Kidney capillary endothelial cell (primary cell): ENCODE results near the gene CACNA1E.

Source experiments
- DNase-seq: peaks from one replicate; pipeline ENCODE4 v3.0.0-alpha.2; 2018; ENCODE audit warnings: low spot score

Gene CACNA1E

GRCh38 chr1:181587870-181588438, 104.6 kb downstream of the CACNA1E start:
- DNase-seq: no peak

GRCh38 chr1:181588631-181589030, 105.3 kb downstream of the CACNA1E start:
- DNase-seq: no peak

DNA sequence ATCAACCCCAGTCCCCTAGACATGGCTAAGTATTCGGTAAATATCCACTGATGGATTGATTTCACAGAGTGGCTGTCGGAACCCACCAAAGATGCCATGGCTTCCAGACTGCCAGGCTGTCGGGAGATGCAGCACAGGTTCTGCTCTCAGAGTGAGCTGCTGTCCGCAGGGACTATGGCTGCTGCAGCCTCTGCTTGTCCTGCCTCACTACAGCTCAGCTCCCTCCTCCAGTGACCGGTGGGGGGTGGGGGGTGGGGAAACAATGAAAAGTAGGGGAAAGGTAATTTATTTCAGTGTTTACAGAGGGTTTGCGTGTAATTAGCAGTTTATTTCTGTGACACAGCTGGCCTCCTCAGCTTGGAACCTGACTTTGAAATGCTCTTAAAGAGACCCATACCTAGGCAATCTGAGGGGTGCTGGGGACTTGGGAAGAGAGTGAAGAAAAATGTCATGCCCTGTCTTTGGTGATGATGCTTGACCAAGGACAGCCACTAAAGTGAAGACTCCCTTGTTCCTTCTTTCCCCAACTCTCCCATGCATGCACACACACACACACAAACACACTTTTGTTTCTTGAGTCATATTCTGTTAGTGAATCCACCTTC, 109.0 kb downstream of the CACNA1E start:
- DNase-seq: no peak

- no peak for DNase-seq
Measured at GRCh38 chr1:181593042-181593441, 109.7 kb downstream of the CACNA1E start.

GRCh38 chr1:181594553-181594952, 111.2 kb downstream of the CACNA1E start:
- DNase-seq: no peak

- no peak for DNase-seq
Measured at GRCh38 chr1:181595234-181595633, 111.9 kb downstream of the CACNA1E start.

DNA sequence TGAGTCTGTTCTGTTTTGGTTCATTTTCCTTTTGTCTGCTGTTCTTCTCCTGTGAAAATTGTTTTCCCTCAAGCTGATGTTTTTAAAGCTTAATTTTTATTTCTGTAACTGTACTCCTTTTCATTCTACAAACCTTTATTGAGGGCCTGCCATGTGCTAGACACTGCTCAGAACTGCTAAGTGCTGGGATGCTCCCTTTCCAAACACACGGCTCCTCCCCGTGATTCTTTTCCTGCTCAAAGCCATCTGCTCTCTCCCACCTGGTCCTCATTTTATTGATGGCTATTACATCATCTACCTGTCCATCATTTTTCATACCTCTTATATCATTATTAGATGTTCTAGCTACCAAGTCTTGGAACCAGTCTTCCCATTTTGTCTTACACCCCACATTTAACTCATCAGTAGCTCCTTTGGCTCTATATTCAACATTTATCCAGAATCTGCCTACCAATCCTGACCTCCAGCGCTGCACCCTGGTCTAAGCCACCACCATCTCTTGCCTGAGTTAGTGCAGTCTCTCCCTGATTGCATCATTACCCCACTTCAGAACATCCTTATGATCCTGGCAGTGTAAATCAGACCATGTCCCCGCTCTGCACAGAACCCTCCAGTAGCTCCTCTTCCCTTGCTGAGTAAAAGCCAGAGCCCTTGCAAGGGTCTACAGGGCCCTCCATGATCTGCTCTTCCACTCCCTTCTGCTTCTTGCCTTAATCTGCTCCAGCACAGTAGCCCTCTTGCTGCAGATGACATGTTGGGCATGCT, 118.1 kb downstream of the CACNA1E start:
- no peak for DNase-seq

- no peak for DNase-seq
Measured at GRCh38 chr1:181603735-181604410, 120.6 kb downstream of the CACNA1E start.

DNA sequence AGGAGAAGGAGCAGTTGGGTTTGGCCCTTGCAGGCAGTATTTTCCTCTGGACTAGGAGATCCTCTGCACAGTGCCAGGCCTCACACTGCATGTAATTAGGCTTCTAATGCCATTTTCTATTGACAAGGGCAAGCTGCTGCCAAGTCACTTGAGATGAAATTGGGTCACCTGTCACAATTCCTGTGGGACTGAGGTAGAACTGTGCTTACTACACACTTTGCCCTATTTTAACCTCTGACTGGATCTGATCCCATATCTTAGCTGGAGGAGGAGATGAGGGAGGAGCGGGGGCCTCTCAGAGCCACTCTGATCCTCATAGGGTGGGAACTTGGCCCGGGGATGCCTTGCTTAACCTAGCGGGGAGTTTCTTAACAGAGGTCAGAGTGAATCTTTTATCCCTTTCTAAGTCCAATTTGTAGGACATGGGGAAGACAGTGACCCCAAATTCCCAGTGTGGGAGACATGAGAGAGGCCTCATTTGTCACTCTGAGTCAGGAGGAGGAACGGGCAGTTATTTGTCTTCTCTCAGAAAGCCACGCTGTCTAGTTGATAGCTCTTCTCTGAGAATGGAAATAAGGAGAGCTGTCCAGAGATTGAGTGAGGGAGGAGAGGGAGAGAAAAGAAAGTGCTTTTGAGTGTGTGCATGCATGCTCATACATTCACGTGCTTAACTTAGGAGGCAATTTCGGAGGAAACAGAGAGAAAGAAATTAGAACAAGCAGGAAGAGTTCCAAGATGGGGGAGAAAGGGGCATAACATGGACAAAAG, 121.3 kb downstream of the CACNA1E start:
- DNase-seq: no peak

- no peak for DNase-seq
Measured at GRCh38 chr1:181607524-181607923, 124.2 kb downstream of the CACNA1E start.

DNA sequence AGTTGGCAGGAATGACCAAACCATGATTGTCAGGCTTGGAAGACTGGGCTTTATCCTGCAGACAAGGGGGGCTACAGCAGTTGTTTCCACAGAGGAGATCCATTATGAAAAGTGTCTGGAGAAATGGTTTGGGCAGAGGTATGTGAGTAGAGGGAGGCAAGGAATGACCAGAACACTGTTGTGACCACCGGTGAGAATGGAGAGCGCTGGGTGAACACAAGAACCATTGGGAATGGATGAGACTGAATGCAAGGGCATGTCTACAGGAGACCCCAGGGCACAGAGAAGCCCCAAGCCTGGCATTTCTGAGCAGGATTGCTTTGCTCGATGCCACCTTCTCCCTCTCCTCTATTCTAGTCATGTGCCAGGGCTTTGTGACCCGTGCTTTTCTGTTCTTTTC, 125.1 kb downstream of the CACNA1E start:
- DNase-seq: no peak

- no peak for DNase-seq
Measured at GRCh38 chr1:181608948-181609347, 125.6 kb downstream of the CACNA1E start.

DNA sequence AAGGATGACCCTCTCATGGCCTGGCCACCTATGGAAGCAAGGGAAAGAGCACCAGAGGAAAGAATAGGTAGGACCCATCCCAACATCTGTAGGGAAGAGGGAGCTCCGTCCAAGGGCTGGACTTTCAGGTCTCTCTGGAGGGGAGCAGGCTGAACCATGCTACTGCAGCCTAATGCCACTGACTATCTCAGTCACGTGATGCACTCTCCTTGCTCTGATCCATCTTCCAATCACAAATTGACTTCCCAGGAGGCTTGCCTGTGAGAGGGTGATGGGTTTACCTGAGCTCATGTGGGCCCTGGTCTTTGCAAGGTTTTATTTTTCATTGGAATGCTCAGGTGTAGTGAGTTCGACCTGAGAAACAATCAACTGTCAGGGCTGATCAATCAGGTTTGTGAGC, 128.8 kb downstream of the CACNA1E start:
- DNase-seq: no peak

DNA sequence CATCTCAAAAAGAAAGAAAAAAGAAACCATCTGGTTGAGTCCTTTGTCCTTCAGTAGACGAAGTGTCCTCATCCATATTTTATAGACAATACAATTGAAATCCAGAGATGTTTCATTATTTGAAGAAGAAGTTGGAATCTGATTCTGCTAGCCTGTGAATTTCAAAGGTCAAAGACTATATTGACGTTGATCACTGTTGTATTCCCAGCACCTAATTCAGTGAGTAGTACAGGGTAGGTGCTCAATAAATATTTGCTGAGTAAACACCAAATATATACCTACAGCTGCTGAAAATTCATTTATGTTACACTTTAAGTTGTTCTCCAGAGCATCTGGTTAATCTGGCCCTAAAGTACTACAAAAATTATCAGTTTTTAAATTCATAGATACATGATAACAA, 135.2 kb downstream of the CACNA1E start:
- no peak for DNase-seq

DNA sequence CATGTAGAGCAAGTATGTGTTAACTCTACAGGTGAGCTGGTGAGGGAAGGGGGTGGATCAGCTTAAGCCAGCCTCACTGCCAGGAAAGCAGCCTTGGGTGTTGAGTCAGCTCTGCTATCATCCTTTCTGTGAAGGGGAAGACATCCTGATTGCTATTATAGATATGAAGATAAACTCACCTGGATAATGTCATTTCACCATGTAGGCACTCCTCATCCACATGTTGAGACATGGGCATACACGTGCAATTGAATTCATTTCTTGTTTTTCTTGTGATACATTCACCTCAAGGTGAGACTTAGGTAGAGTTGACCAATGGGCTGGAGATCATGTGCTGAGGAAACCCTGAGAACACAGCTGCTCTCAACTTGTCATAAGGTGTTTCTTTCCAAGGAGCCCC, 136.9 kb downstream of the CACNA1E start:
- no peak for DNase-seq

DNA sequence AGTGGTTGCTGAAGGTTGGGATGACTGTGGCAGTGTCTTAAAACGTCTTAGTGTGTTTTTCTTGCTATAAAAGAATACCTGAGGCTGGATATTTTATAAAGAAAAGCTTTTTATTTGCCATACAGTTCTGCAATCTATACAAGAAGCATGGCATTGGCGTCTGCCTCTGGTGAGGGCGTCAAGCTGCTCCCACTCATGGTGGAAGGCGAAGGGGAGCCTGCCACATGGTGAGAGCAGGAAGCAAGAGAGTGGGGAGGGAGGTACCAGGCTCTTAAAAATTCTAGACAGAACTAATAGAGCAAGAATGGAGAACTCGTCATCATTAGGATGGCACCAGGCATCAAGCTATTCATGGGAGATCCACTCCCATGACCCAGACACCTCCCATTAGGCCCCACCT, 140.5 kb downstream of the CACNA1E start:
- DNase-seq: no peak

DNA sequence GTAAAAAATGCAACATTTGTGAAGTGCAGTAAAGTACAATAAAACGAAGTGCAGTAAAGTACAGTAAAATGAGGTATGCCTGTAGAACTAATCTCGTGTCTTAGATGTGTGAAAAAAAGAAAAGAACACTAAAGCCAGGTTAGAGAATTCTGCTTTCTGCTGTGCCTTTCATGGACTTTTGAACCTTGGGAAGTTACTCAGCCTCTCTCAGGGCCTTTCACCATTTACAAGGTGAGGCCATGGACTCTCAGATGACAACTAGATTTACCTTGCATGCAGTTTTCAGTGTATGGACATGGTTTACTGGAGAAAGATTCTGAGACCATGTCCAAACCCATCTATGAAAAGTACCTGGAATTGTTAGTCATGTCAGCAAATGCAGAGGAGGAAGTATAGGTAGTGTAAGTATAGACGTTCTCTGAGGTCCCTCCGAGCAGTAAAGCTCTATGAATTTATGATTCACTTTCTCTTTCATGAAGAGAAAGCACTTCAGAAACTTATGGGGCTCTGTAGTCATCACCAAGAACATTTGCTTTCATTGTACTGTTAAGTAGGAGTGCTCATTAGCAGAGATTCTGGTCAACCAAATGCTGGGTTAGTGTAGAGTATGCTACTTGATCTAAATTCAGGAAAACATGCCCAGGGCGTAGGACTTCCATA, 143.1 kb downstream of the CACNA1E start:
- no peak for DNase-seq

- no peak for DNase-seq
Measured at GRCh38 chr1:181630398-181630797, 147.1 kb downstream of the CACNA1E start.

DNA sequence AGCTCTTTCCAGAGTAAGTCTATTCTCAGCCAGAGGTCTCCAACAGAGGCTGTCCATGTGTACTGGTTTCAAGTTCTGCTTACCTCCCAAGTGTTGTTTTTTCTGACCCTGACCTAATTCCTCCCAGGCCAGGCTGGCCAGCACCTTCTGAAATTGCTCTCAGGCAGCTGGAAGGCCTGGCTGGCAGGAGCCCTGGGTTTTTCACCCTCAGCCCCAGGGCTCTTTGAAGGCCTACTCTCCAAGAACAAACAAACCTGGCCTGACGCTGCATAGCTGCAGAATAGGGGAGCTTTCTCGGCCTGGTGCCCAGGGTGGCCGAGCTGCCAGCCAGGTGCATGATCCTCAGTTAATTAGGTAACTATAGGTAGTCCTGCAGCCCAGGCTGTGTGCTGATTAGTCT, 147.5 kb downstream of the CACNA1E start:
- no peak for DNase-seq

DNA sequence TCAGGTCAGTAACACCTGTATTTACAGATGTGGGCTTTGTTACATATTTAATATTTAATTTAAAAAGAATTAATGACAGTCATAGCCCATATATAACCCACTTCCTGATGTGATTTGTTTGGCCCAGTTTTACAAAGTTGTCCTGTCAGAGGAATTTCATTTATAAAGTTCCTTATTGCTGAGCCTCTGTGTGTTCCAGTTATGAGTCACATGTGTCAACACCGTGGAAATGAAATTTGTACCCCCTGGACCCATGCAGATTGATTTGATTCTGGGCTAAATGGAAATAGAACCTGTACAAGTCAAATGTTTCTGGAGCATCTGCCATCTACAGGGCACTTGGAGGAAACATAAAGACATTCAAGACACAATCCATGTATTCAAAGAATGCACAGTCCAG, 149.2 kb downstream of the CACNA1E start:
- DNase-seq: no peak

DNA sequence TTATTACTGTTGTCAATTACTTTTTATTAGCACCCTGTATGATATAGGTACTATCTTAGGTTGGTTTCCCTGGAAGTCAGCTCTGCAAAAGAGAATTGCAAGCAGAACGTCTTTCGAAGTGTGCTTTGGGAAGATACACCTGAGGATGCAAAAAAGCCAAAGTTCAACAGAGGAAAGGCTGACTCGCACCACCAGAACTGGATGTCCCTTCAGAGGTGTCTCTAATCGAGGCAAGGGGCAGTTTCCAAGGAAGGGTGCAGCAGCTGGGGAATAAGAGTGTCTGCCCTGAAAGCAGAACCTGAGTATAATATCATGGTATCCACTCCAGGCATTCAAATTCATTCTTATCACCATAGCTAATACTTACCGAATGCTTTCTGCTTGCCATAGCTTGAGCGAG, 149.6 kb downstream of the CACNA1E start:
- no peak for DNase-seq

DNA sequence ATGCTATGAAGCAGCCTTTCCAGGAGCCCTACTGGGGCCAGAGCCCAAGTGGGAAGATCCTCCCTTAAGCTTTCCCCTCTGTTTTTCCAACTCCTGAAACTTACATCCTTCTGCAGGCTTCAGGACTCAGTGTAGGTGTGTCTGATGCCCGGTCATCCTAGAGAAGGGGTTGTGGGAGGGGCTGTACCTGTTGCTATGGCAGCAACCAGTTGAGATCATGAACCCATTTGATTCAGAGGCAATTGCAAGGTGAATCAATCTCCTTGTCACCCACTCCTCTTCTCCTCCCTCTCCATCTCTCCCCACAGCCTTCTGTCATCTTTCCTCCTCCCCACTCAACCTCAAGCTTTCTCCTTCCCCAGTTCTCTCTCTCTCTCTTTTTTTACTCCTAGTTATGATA, 151.8 kb downstream of the CACNA1E start:
- DNase-seq: no peak
